Stimulated activated CD8-positive, alpha-beta memory T cell treated with anti-CD3 and anti-CD28 coated beads, Interleukin-12 subunit alpha, Interleukin-12 subunit beta, amount 100 ng/mL, for 4 hours (primary cell): ENCODE measurements around the gene HSH2D.
A peak's percentile ranks its signal among the peaks of the same experiment; 100 is the strongest.
"Not testable (repeated sequence)": the region's sequence is repeated elsewhere in the genome, so short reads cannot be mapped to it uniquely, and the experiment has no call there.

Source experiments
- DNase-seq: peaks from one replicate; pipeline ENCODE4 v3.0.0-alpha.2; 2020; ENCODE audit warnings: low read depth

HSH2D gene

GRCh38 chr19:16143399-16144215 lies at the start of gene HSH2D:
HSH2D (plus strand) TSS chr19:16143685; CDS start chr19:16148751, 5,066 bp downstream.
- DNase-seq, result peak; percentile 59

GRCh38 chr19:16094360-16095070 lies 49.0 kb upstream of the HSH2D start:
- DNase-seq, result no peak

- DNase-seq, result no peak
Measured at GRCh38 chr19:16095071-16095571, 48.4 kb upstream of the HSH2D start.

GRCh38 chr19:16096280-16096855 lies 47.1 kb upstream of the HSH2D start:
- no peak for DNase-seq

- DNase-seq, result no peak
Measured at GRCh38 chr19:16098416-16098768, 45.1 kb upstream of the HSH2D start.

- DNase-seq, result no peak
Measured at GRCh38 chr19:16098821-16099220, 44.7 kb upstream of the HSH2D start.

- not testable (repeated sequence) for DNase-seq
Measured at GRCh38 chr19:16099314-16099965, 44.0 kb upstream of the HSH2D start.

GRCh38 chr19:16100524-16100923 lies 43.0 kb upstream of the HSH2D start:
- DNase-seq, result no peak

GRCh38 chr19:16104722-16105121 lies 38.8 kb upstream of the HSH2D start:
- DNase-seq, result no peak

- no peak for DNase-seq
Measured at GRCh38 chr19:16106121-16106520, 37.4 kb upstream of the HSH2D start.

GRCh38 chr19:16111160-16111908 lies 32.2 kb upstream of the HSH2D start, which contains the start of gene RAB8A:
RAB8A (plus strand) TSS chr19:16111889; CDS start chr19:16111902, 13 bp downstream.
- peak; percentile 99 for DNase-seq

GRCh38 chr19:16111909-16112752 lies 31.4 kb upstream of the HSH2D start:
- no peak for DNase-seq

- no peak for DNase-seq
Measured at GRCh38 chr19:16112778-16113177, 30.7 kb upstream of the HSH2D start.

GRCh38 chr19:16113727-16114126 lies 29.8 kb upstream of the HSH2D start:
- DNase-seq, result no peak

GRCh38 chr19:16115301-16116039 lies 28.0 kb upstream of the HSH2D start:
- no peak for DNase-seq

GRCh38 chr19:16116067-16116466 lies 27.4 kb upstream of the HSH2D start:
- no peak for DNase-seq

- DNase-seq, result no peak
Measured at GRCh38 chr19:16117594-16118033, 25.9 kb upstream of the HSH2D start.

GRCh38 chr19:16118489-16119033 lies 24.9 kb upstream of the HSH2D start:
- DNase-seq, result no peak

- DNase-seq, result not testable (repeated sequence)
Measured at GRCh38 chr19:16119075-16119857, 24.2 kb upstream of the HSH2D start.
